ENCODE data around the gene SPACDR.
A peak's percentile ranks its signal among the peaks of the same experiment; 100 is the strongest.

Gene SPACDR

GRCh38 chr7:100484673-100485045, 20.6 kb upstream of the SPACDR start:
- DNase-seq (ENCODE audit: low spot score), result no peak

DNA sequence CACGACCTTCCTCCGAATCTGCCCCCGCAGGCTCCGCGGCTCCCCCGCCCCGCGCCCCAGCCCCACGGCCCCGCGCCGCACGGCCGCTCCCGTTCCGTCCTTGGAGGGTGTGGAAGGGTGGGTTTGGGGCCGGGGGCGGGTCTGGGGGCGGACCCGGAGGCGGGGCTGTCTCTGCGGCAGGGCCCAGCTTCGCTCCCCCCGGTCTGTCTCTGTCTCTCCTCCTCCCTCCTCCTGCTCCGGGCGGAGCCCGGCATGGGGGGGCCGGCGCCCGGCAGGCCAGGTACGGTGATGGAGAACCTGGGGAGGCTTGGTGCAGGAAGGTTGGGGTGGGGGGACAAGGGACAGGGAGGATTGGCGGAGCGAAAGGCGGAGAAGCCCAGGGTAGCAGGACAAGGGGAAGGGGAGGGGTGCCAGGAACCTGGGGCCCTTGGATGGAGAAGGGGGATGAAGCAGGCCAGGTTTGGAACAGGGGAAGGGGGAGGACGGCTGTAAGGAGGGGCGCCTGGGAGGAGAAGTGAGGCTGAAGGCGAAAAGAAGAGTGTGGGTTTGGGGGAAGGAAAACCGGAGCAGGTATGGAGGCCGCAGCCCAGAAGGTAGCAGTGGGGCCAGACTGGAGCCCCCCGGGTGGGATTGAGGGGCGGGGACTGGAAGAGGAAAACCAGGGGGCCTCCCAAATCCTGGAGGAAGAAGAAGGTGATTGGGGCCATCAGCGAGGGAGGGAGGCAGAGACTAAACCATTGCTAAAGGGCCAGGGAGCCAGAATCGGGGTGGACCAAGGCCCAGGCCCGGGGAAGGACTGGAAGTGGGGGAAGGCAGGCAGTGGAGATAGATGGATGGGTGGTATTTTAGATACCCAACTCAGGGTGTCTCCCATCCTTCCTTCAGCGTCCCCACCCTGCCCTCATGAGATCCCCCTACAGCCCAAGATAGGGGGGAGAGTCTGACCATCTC, 19.9 kb upstream of the SPACDR start, which contains the start of gene NYAP1:
Gene NYAP1 (plus strand): TSS at position 206 of the 951 bp plus-strand sequence. CDS start 1,385 bp downstream, outside the sequence.
- DNase-seq (ENCODE audit: low spot score), result no peak

DNA sequence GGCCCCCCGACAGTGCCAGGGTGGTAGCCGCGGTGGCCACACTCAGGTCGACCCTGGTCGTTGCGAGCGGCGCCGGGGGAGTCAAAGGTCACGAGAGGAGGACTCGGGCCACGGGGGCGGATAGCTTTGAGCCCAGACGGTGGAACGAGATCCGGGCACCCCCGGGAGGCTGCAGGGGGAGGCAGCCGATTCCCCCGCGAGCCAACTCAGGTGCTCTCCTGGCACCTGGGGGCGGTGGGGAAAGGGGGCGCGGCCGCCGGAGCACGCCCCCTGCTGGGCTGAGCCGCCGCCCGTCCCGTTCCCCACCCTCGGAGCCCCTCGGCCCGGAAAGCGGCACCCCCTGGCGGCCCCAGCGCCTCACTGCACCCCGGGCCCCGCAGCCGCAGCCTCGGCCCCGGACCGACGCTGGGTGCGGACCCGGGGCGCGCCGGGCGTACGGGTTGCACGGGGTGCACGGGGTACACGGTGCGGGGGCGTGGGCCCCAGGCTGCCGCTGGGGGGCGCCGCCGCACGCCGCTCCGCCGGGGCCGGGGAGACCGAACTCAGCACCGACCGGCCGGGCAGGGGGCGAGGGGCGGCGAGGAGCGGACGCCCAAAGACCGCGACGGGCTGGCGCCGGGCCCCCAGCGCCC, 19.1 kb upstream of the SPACDR start:
- DNase-seq (ENCODE audit: low spot score), result peak; percentile 88

DNA sequence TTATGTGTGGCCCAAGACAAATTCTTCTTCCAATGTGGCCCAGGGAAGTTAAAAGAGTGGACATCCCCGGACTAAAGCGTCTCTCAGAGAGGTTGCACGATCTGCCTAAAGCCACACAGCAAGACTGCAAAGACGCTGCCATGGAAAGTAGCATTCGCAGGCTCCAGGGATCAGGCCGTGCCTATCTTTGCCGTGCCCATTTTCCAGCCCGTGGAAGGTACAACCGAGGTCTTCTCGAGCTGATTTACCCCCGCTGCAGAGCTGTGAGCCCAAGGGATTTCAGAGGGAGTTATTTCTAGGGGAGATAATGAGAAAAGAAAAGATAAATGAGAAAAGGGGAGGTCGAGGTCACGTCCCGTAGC, 18.6 kb upstream of the SPACDR start:
- DNase-seq (ENCODE audit: low spot score), result no peak

GRCh38 chr7:100481466-100481865, 17.4 kb upstream of the SPACDR start:
- no peak for DNase-seq (ENCODE audit: low spot score)

- DNase-seq (ENCODE audit: low spot score), result peak; percentile 95
Measured at GRCh38 chr7:100478958-100479660, 15.0 kb upstream of the SPACDR start, which contains the start of gene TSC22D4. TSS of gene TSC22D4 (minus strand) at chr7:100479214. CDS start at chr7:100478038, 1,176 bp downstream.

DNA sequence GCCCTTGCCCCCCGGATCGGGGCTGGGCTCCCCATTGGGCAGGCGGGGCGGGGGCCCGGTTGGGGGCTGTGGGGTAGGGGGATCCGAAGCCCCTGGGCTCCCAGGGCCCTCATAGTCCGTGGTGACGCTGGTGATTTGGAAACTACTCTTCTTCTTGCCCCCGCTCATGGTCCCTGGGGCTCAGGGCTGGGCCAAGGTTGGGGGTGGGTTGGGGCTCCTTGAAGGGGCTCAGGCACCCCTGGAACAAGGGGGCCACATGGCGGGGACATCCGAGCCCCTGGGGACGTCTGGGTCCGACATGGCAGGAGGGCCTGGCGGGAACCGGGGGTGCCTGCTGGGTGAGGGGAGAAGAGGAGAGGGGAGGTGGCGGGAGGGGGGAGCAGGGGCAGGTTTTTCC, 13.8 kb upstream of the SPACDR start:
- no peak for DNase-seq (ENCODE audit: low spot score)

DNA sequence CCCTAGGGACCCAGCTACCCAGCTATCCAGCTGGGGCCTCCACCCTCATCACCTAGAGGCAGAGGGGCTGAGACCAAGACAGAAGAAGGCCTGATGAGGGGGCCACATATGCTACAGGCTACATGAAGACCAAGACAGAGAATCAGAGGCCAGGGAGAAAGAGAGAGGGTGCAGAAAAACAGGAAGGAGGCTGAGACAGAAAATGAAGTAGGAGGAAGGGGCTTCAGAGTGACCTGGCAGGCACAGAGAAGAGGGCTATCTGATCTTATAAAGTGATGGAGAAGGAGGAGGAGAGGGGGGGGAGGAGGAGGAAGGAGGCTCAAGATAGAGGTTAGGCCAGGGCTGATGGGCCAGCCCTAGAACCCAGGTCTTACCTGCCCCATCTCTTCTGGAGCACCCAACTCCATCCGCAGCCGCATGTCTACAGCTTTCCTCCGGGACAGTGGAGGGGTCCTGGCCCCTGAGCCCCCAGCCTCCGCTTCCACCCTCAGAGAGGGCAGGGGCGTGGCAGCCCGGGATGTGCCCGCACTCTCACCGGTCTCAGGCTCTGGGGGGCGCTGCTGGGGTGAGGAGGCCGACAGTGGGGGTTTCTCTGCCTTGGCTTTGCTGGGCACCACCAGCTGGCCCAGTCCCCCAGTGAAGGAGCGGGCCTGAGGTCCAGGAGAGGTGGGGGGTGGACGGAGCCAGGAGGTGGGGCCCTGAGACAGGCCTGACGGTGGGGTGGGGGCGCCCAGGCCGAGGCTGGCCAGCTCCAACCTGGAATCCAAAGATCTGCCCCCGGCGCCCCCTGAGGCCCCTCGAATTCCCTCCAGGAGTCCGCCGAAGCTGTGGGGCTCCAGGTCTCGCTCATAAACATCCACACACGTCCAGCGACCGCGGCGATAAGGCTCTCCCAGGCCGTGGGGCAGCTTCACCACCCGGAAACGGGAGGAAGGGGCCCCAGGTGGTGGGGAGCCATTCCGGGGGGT, 13.1 kb upstream of the SPACDR start:
- no peak for DNase-seq (ENCODE audit: low spot score)

DNA sequence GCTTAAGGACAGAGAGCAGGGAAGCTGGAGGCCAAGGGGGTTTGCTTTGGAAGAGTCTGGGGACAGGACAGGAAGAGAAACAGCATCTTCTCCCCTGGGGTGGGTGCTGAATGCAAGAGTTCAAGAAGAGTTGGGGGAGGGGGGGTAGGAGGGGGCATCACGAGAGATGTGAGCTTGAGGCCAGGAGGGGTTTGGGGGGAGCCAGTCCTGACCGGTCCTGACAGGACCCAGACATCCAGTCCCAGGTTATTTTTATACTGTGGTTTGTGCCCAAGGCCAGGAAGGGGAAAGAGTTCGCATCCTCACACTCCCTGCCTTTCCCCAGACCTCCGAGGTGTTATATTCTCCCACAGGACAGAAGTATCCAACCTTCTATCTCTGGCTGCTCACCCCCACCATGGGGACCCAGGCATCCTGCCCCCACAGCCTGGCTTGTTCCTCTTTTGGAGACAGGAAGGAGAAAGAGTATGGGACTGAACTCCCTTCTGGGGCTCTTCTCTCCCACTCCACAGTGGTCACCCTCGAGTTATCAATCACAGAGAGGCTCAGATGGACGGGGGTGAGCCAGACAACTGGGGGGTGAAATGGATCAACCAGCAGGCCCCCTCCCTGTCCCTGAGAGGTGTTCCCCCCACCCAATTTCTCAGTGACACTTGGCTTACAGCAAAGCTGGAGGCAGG, 12.2 kb upstream of the SPACDR start:
- no peak for DNase-seq (ENCODE audit: low spot score)

- no peak for DNase-seq (ENCODE audit: low spot score)
Measured at GRCh38 chr7:100475549-100475948, 11.5 kb upstream of the SPACDR start.

DNA sequence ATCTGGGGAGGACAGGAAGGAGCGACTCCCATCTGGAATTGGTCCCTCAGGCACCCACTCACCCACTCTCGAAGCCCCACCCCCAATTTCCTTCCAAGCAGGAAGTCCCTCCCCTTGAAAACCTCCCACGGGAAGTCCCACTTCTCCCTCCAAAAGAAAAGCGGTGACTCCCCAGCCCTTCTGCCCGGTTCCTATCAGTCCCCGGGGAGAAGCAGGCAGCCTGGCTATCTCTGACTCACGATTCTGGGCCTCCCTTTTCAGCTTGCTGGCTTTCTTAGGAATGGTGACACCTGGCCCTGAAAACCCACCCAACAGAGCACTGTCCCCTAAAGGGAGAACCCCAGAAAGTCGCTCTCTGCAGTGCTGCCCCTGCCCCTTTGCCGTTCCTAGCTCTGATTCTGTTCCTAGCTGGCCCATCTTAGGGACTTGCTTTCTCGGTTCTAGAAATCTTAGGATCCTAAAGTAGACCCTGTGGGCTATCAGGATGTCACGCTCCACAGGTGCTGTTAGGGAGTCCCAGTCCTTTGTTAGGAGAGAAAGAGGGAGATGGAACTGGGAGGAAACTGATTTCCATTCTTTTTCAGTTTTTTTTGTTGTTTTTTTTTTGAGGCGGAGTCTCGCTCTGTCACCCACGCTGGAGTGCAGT, 8.9 kb upstream of the SPACDR start:
- DNase-seq (ENCODE audit: low spot score), result no peak

DNA sequence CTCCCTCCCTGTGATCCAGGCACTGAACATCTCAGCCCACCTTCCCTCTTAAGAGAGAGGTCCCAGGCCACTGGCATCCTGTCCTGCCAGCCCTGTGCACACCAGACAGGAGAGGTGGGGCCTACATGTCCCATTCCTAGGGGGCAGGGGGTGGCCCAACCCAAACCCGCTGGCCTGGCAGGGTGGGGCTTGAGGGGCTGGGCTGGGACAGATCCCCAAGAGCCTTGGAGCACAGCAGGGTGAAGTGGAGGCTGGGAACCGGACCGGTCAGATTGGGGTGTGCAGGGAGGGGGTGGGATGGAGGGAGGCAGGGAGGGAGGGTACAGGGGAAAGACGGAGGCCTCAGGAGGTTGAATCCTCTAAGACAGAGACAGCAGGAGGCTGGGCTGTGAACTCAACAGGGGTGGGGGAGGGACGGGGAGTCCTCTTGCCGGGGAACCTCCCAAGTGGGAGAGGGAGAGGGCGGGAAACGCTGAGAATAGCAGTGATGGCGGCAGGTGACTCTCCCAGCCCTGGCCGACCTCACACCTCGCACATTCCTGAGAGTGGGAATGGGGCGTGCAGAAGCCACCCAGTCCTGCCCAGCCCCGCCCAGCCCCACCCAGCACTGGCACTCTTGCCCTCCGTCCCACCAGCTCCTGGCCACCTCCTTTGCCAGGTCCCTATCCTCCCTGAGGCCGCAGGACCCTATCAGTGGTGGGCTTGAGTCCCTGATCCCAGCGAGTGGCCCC, 8.2 kb upstream of the SPACDR start:
- no peak for DNase-seq (ENCODE audit: low spot score)

DNA sequence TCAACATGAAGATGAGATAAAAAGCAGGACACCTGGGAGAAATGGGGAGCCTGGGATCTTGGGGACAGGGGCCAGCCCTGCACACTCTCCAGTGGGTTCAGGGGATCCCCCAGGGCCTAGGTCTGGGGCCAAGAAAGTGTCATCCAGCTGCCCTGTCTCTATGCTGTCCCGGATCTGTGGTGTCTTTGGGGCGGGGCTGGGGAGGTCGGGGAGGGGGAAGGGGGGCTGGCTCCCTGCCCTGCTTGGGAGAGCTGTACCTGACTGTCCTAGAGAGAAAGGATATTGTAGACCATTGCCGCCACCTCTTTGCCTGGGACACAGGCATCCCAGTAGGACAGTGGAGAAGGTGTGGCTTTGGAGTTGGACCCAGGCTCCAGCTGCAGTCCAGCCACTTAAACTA, 7.0 kb upstream of the SPACDR start:
- DNase-seq (ENCODE audit: low spot score), result no peak

DNA sequence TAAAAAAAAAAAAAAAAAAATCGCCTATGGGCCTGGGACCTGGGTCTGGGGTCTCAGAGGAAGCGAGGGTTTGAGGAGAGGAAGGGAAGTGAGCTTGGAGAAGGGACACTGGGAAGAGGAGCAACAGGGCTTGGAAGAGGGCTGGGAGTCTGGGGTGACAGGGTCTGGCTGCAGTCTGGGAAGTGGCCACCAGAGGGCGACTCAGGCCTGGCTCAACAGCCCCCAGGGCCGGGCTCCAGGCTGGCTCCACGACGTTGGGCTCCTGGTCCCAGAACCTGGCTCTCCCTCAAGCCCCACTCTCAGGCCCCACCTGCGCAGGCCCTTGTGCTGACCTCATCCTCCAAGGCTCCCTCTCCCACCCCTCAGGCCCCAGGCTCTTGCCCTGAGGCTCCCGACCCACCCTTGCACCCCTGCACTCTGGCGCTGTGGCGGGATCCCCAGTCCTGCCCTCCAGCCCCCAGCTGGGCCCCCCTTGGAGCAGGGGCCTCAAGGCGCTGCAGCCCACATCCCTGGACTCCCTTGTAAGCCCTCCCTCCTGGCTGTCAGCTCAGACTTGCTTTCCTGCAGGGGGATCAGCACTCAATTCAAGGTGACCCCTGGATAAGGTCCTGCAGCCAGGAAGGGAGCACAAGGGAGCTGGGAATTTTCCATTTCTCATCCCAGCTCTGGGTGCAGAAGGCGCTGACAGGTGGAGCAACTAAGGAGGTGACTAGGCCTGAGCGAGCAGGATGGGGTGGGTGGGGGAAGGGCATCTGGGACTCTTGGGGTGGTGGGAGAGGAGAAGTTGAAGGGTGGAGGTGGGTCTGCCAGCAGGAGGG, 5.4 kb upstream of the SPACDR start:
- DNase-seq (ENCODE audit: low spot score), result peak; percentile 92

GRCh38 chr7:100467638-100468373, 3.7 kb upstream of the SPACDR start:
- DNase-seq (ENCODE audit: low spot score), result no peak

- no peak for DNase-seq (ENCODE audit: low spot score)
Measured at GRCh38 chr7:100466653-100467605, 2.9 kb upstream of the SPACDR start.
